ENCODE results near the gene TP53TG5.

TP53TG5 gene

GRCh38 chr20:45346291-45346718 is 31.8 kb downstream of the TP53TG5 start:
- DNase-seq (ENCODE audit: low read depth in 2 of 2): no peak

- no peak for DNase-seq (ENCODE audit: low read depth in 2 of 2)
Observed at GRCh38 chr20:45345104-45345936, 32.8 kb downstream of the TP53TG5 start.

GRCh38 chr20:45344168-45344860 is 33.8 kb downstream of the TP53TG5 start:
- DNase-seq (ENCODE audit: low read depth in 2 of 2): no peak

- no peak for DNase-seq (ENCODE audit: low read depth in 2 of 2)
Observed at GRCh38 chr20:45343532-45344167, 34.5 kb downstream of the TP53TG5 start.

GRCh38 chr20:45342855-45343531 is 35.1 kb downstream of the TP53TG5 start:
- DNase-seq (ENCODE audit: low read depth in 2 of 2): no peak

- no peak for DNase-seq (ENCODE audit: low read depth in 2 of 2)
Observed at GRCh38 chr20:45341939-45342854, 35.9 kb downstream of the TP53TG5 start.

GRCh38 chr20:45341579-45341938 is 36.6 kb downstream of the TP53TG5 start:
- no peak for DNase-seq (ENCODE audit: low read depth in 2 of 2)

GRCh38 chr20:45340951-45341350 is 37.2 kb downstream of the TP53TG5 start:
- DNase-seq (ENCODE audit: low read depth in 2 of 2): no peak

GRCh38 chr20:45340236-45340847 is 37.8 kb downstream of the TP53TG5 start:
- no peak for DNase-seq (ENCODE audit: low read depth in 2 of 2)

- DNase-seq (ENCODE audit: low read depth in 2 of 2): no peak
Observed at GRCh38 chr20:45339799-45340198, 38.3 kb downstream of the TP53TG5 start.

GRCh38 chr20:45339084-45339483 is 39.0 kb downstream of the TP53TG5 start:
- no peak for DNase-seq (ENCODE audit: low read depth in 2 of 2)

- DNase-seq (ENCODE audit: low read depth in 2 of 2): no peak
Observed at GRCh38 chr20:45338121-45339030, 39.7 kb downstream of the TP53TG5 start.

- no peak for DNase-seq (ENCODE audit: low read depth in 2 of 2)
Observed at GRCh38 chr20:45337367-45338120, 40.6 kb downstream of the TP53TG5 start.

GRCh38 chr20:45336530-45337366 is 41.4 kb downstream of the TP53TG5 start:
- DNase-seq (ENCODE audit: low read depth in 2 of 2): no peak

GRCh38 chr20:45330476-45330875 is 47.6 kb downstream of the TP53TG5 start:
- no peak for DNase-seq (ENCODE audit: low read depth in 2 of 2)

GRCh38 chr20:45329497-45330319 is 48.4 kb downstream of the TP53TG5 start:
- DNase-seq (ENCODE audit: low read depth in 2 of 2): no peak

- no peak for DNase-seq (ENCODE audit: low read depth in 2 of 2)
Observed at GRCh38 chr20:45328451-45328850, 49.7 kb downstream of the TP53TG5 start.
